ENCODE results near the gene VWA2. TPM values are rescaled to one million over a fixed set of nuclear protein-coding genes. Genes with fewer than 3 reads are reported as not detected.

Gene VWA2
- total RNA-seq, 2 donors from 2014 or later: 14.6 to 24.2 TPM

GRCh38 chr10:114293075-114293474 is 54.0 kb downstream of the VWA2 start:
- Histone ChIP-seq H3K27me3 (replicated peaks; ENCODE audit: insufficient read depth) (no peaks in the 10 kb centered on the region), H3K36me3 (peaks cover 3 to 13% of the 10 kb centered on the region in 2 donors), H3K4me3 (no peak overlapping the region), H3K27ac (no peak overlapping the region), H3K9me3 (no peaks in the 10 kb centered on the region), H3K4me1 (replicated peaks) (no peaks in the 10 kb centered on the region)
- 88% methylated on average over 5 of the region's 5 CpGs for WGBS
- intact Hi-C loops (cut with DNase I): no loop called here
- DNase-seq (ENCODE audit: low spot score): no peak
- TF ChIP-seq POLR2AphosphoS5 (IDR thresholded peaks at IDR 0.05) (no peak), CTCF (IDR thresholded peaks at IDR 0.05) (no peak), POLR2A (IDR thresholded peaks at IDR 0.05) (no peak)

GRCh38 chr10:114294549-114294948 is 55.5 kb downstream of the VWA2 start:
- Histone ChIP-seq H3K36me3 (peaks cover 3 to 13% of the 10 kb centered on the region in 2 donors), H3K4me1 (replicated peaks) (no peaks in the 10 kb centered on the region), H3K9me3 (no peaks in the 10 kb centered on the region), H3K4me3 (no peak overlapping the region), H3K27ac (no peak overlapping the region), H3K27me3 (replicated peaks; ENCODE audit: insufficient read depth) (no peaks in the 10 kb centered on the region)
- TF ChIP-seq POLR2A (IDR thresholded peaks at IDR 0.05) (no peak), POLR2AphosphoS5 (IDR thresholded peaks at IDR 0.05) (no peak), CTCF (IDR thresholded peaks at IDR 0.05) (no peak)
- intact Hi-C loops (cut with DNase I): no loop called here
- DNase-seq (ENCODE audit: low spot score): no peak

- H3K27me3 ChIP-seq (replicated peaks; ENCODE audit: insufficient read depth): no peaks in the 10 kb centered on the region
- DNase-seq (ENCODE audit: low spot score): no peak
- no peak for TF ChIP-seq CTCF (IDR thresholded peaks at IDR 0.05)
- no peak for TF ChIP-seq POLR2A (IDR thresholded peaks at IDR 0.05)
- no peak for TF ChIP-seq POLR2AphosphoS5 (IDR thresholded peaks at IDR 0.05)
- no peak overlapping the region for H3K27ac ChIP-seq
- intact Hi-C loops (cut with DNase I): no loop called here
- peaks cover 3 to 13% of the 10 kb centered on the region in 2 donors for H3K36me3 ChIP-seq
- no peak overlapping the region for H3K4me3 ChIP-seq
- H3K9me3 ChIP-seq: no peaks in the 10 kb centered on the region
- no peaks in the 10 kb centered on the region for H3K4me1 ChIP-seq (replicated peaks)
- 0% methylated on average over 1 of the region's 1 CpG for WGBS
Measured at GRCh38 chr10:114295393-114295792, 56.3 kb downstream of the VWA2 start.

GRCh38 chr10:114297136-114297705 is 58.2 kb downstream of the VWA2 start:
- H3K36me3 ChIP-seq: peaks cover 3 to 13% of the 10 kb centered on the region in 2 donors
- 94% methylated on average over 14 of the region's 14 CpGs for WGBS

More at GRCh38 chr10:114297136-114297705, 58.2 kb downstream of the VWA2 start:
- intact Hi-C loops (cut with DNase I): no loop called here
- Histone ChIP-seq H3K4me3 (no peak overlapping the region), H3K27ac (no peak overlapping the region), H3K9me3 (no peaks in the 10 kb centered on the region), H3K27me3 (replicated peaks; ENCODE audit: insufficient read depth) (no peaks in the 10 kb centered on the region), H3K4me1 (replicated peaks) (no peaks in the 10 kb centered on the region)
- TF ChIP-seq POLR2A (IDR thresholded peaks at IDR 0.05) (no peak), POLR2AphosphoS5 (IDR thresholded peaks at IDR 0.05) (no peak), CTCF (IDR thresholded peaks at IDR 0.05) (no peak)
- DNase-seq (ENCODE audit: low spot score): no peak

Data from prostate gland (tissue), 2 donors.